PC-9 (cell line): Measurements from ENCODE around the gene ABCB8. TPM values are rescaled to one million over a fixed set of nuclear protein-coding genes. Genes with fewer than 3 reads are reported as not detected.
A peak's percentile ranks its signal among the peaks of the same experiment; 100 is the strongest.

ENCODE experiments used
- BruUV-seq: library from RNA; stranded (reverse); fragments of 400-500 nt; replicated peaks from 2 replicates; lab custom pipeline; 2021; lab: Mats Ljungman, UMichigan
- CTCF ChIA-PET: fragments of 300-600 bp; sonication (Branson Sonifier 250); formaldehyde crosslinking; loops from one replicate; lab custom pipeline; 2022; ENCODE audit warnings: antibody characterized with exemption; lab: Charles Lee
- POLR2A ChIA-PET: fragments of 300-600 bp; sonication (Branson Sonifier 250); formaldehyde crosslinking; loops from one replicate; lab custom pipeline; 2022; ENCODE audit warnings: antibody characterized with exemption; ENCODE audit not compliant: unreplicated experiment; lab: Charles Lee
- DNase-seq, 2 experiments: peaks; one replicate each; pipeline versions ENCODE4 v3.0.0 to v3.0.0-alpha.2; 2015 to 2022; ENCODE audit warnings: mixed read lengths in 1 of 2
- H2AFZ ChIP-seq: fragments of 200-600 bp; sonication (generic); 2 replicates; pipeline ENCODE4 v1.8.1; 2017; ENCODE audit warnings: antibody characterized with exemption
- H3F3A ChIP-seq: fragments of 200-600 bp; sonication (generic); 2 replicates; pipeline ENCODE4 v1.8.1; 2017; ENCODE audit warnings: antibody characterized with exemption, mild to moderate bottlenecking, low read depth; ENCODE audit not compliant: insufficient read depth
- H3K27ac ChIP-seq: fragments of 200-600 bp; sonication (generic); 2 replicates; pipeline ENCODE4 v1.6.1; 2016; ENCODE audit warnings: mixed run types
- H3K27me3 ChIP-seq: fragments of 200-600 bp; sonication (generic); 2 replicates; pipeline ENCODE4 v1.6.1; 2016; ENCODE audit warnings: low read depth, mixed run types; ENCODE audit not compliant: insufficient read depth
- H3K36me3 ChIP-seq: fragments of 200-600 bp; sonication (generic); 2 replicates; pipeline ENCODE4 v1.6.1; 2016; ENCODE audit warnings: low read depth, mixed run types
- H3K4me1 ChIP-seq: fragments of 200-600 bp; sonication (generic); replicated peaks from 2 replicates; pipeline ENCODE4 v1.6.1; 2016; ENCODE audit warnings: mixed run types; ENCODE audit not compliant: insufficient read depth
- H3K4me2 ChIP-seq: fragments of 200-600 bp; sonication (generic); 2 replicates; pipeline ENCODE4 v1.6.1; 2017; ENCODE audit warnings: mixed run types
- H3K4me3 ChIP-seq: fragments of 200-600 bp; sonication (generic); 2 replicates; pipeline ENCODE4 v1.6.1; 2016; ENCODE audit warnings: mixed run types
- H3K79me2 ChIP-seq: fragments of 200-600 bp; sonication (generic); 2 replicates; pipeline ENCODE4 v1.6.1; 2017; ENCODE audit warnings: low read depth, mixed run types
- H3K9me2 ChIP-seq: fragments of 200-600 bp; sonication (generic); 2 replicates; pipeline ENCODE4 v1.8.1; 2017; ENCODE audit warnings: mild to moderate bottlenecking; ENCODE audit not compliant: insufficient read depth
- H3K9me3 ChIP-seq: fragments of 200-600 bp; sonication (generic); 2 replicates; pipeline ENCODE4 v1.8.1; 2016; ENCODE audit warnings: low read depth; ENCODE audit not compliant: insufficient read depth
- H4K20me1 ChIP-seq: fragments of 200-600 bp; sonication (generic); 2 replicates; pipeline ENCODE4 v1.8.1; 2017; ENCODE audit not compliant: insufficient read depth
- CTCF ChIP-seq: fragments of 200-600 bp; sonication (generic); conservative IDR thresholded peaks from 2 replicates; pipeline ENCODE4 v1.6.1; 2017; ENCODE audit warnings: mixed run types, antibody characterized with exemption, mild to moderate bottlenecking, moderate library complexity
- EZH2 ChIP-seq: fragments of 200-600 bp; sonication (generic); IDR thresholded peaks from 2 replicates; pipeline ENCODE4 v1.8.0; 2017; ENCODE audit warnings: antibody characterized with exemption, low read depth
- intact Hi-C: fragments of 100-400 bp; cut with micrococcal nuclease; formaldehyde crosslinking; loops from one replicate; pipeline ENCODE4 v1.10.0; 2022; ENCODE audit not compliant: unreplicated experiment
- total RNA-seq: library from RNA; stranded (reverse); gene quantifications from 2 replicates; pipeline ENCODE4 v1.2.3, GENCODE V29; 2021

ABCB8 gene
- total RNA-seq, 1 experiment from 2014 or later, result 61.9 TPM

- Histone ChIP-seq H3F3A (peaks cover 19% of the 10 kb centered on the region; the same call in 1 of the 2 replicates), H3K79me2 (peaks cover 63% of the 10 kb centered on the region), H3K4me3 (peak overlapping the region; percentile 100), H3K9me2 (no peaks in the 10 kb centered on the region), H4K20me1 (peaks cover 44% of the 10 kb centered on the region), H3K27me3 (no peaks in the 10 kb centered on the region), H3K36me3 (no peaks in the 10 kb centered on the region), H3K4me2 (peak overlapping the region; percentile 98), H2AFZ (peak overlapping the region; percentile 91), H3K9me3 (no peaks in the 10 kb centered on the region), H3K27ac (peak overlapping the region; percentile 41; the same call in 1 of the 2 replicates), H3K4me1 (peaks cover 36% of the 10 kb centered on the region)
- TF ChIP-seq EZH2 (no peak), CTCF (0 out of 2 replicates have a peak, but pooled peaks have one; percentile 22)
- BruUV-seq, result no TSS peak
- CTCF ChIA-PET, result interaction anchor here (1.2 to 1.9 kb wide), 2 partner anchors 23 to 59 kb away, joined by 3 to 4 read pairs; partner anchors contain the start of gene ABCB8
- peak in 1 of 2 experiments; percentile 63 for DNase-seq
- intact Hi-C loops, result loop anchor here (2.0 to 10.0 kb wide), 2 partner anchors 25 to 113 kb away; partner anchors contain the start of gene KCNH2
- POLR2A ChIA-PET, result no interaction called here
These were observed 59.2 kb downstream of the ABCB8 start for GRCh38 chr7:151087245-151088018.

DNA sequence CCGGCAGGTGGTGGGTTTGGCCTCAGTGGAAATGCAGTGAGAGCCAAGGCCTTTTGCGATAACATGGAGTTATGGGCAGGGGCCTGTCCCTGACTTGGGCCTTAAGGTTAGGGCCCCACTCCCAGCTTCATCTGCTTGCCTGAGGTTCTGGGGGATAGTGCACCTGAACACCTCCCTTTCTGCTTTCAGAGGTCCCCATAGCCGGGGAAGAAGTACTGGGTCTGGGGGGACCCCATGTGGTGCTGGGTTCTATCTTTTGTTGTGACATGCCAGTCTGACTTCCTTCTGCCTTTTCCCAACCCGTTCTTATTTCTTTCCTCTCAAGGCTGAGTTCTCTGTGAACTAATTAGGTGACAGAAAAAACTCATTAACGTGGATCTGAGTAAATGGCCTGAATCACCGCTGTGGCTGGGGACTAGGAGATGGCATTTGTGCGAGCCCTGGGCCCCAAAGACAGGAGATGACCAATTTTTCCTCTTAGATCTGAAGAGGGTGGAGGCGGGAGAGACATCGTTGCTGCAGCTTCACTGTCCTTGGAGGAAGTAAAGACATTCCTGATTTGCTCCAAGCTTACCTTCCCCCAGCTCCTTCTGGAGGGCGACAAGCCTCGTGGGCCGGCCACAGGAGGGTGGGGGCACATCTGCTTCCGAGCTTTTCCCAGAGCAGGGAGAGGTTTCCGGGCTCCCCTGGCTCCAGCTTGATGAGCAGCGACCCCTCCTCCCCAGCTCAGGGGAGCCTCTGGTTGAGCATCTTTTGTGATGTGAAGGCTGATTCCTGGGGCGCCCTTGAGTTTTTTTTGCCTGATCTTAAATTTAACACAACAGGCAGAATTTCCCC lies 60.0 kb downstream of the ABCB8 start:
- Histone ChIP-seq H3K4me3 (peak overlapping the region; percentile 100), H3K79me2 (peaks cover 64% of the 10 kb centered on the region), H3K9me3 (no peaks in the 10 kb centered on the region), H3K4me1 (peaks cover 34% of the 10 kb centered on the region), H2AFZ (peak overlapping the region; percentile 91), H3F3A (peaks cover 23% of the 10 kb centered on the region; the same call in 1 of the 2 replicates), H3K4me2 (peak overlapping the region; percentile 98), H3K27me3 (no peaks in the 10 kb centered on the region), H3K27ac (peak overlapping the region; percentile 41; the same call in 1 of the 2 replicates), H3K36me3 (no peaks in the 10 kb centered on the region), H3K9me2 (no peaks in the 10 kb centered on the region), H4K20me1 (peaks cover 52% of the 10 kb centered on the region)
- TF ChIP-seq CTCF, result no peak
- TF ChIP-seq EZH2, result no peak
- DNase-seq, result no peak
- ChIA-PET POLR2A (no interaction called here), CTCF (interaction anchor here (1.2 to 1.9 kb wide), 2 partner anchors 23 to 60 kb away, joined by 3 to 4 read pairs; partner anchors contain the start of gene ABCB8)
- intact Hi-C loops, result loop anchor here (10.0 kb wide), 1 partner anchor 113 kb away; the partner anchor contains the start of gene KCNH2
- BruUV-seq, result TSS peak; percentile 34
